Dermis blood vessel endothelial cell (primary cell): ENCODE measurements around the gene CD63. TPM values are rescaled to one million over a fixed set of nuclear protein-coding genes. Genes with fewer than 3 reads are reported as not detected.
"Not testable (repeated sequence)": the region's sequence is repeated elsewhere in the genome, so short reads cannot be mapped to it uniquely, and the experiment has no call there.

ENCODE experiments used
- DNase-seq: peaks from one replicate; pipeline ENCODE4 v3.0.0; 2010
- total RNA-seq: library from RNA; depleted of rRNA; stranded (reverse); fragments of >200 nt; gene quantifications from 2 replicates; pipeline ENCODE4 v1.2.3, GENCODE V29; 2014

Gene CD63
- 752 and 1,427 TPM in 2 replicates for total RNA-seq

- DNase-seq = peak; percentile 94
Observed at GRCh38 chr12:55728939-55729818, at the start of gene CD63. Gene CD63 (minus strand): TSS chr12:55729009. CDS start chr12:55728341, 668 bp downstream.

GRCh38 chr12:55777856-55778255, 49.0 kb upstream of the CD63 start:
- no peak for DNase-seq

- no peak for DNase-seq
Observed at GRCh38 chr12:55771736-55772135, 42.9 kb upstream of the CD63 start.

DNA sequence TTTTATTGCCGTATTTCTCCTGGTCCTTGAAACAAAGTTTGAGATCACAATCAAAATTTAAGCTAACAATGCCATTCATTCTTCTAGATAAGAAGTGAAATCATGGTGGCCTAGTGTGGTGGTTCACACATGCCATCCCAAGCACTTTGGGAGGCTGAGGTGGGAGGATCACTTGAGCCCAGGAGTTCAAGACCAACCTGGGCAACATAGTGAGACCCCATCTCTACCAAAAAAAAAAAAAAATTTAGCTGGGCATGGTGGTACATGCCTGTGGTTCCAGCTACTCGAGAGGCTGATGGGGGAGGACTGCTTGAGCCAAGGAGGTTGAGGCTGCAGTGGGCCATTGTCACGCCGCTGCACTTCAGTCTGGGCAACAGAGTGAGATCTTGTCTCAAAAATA, 38.3 kb upstream of the CD63 start:
- no peak for DNase-seq

GRCh38 chr12:55765736-55766290, 37.0 kb upstream of the CD63 start:
- DNase-seq = no peak

DNA sequence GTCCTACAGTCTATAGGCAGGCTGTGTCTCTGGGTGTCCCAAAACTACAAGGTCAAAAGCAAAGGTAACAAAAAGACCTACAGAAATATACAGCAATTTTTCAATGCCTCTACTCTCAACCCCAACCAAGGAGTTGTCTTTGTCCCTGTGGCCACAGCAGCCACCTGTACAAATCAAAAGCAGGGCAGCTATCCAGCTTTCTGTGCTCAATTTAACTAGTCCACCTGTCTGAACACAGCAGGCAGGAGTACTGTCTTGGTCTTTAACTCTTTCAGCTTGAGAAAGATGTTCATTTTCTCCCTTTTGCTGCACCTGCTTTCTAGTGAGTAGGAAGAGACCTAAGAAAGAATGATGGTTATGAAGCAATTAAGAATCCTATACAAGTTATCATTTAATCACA, 33.8 kb upstream of the CD63 start:
- no peak for DNase-seq

GRCh38 chr12:55760663-55761062, 31.9 kb upstream of the CD63 start:
- no peak for DNase-seq

DNA sequence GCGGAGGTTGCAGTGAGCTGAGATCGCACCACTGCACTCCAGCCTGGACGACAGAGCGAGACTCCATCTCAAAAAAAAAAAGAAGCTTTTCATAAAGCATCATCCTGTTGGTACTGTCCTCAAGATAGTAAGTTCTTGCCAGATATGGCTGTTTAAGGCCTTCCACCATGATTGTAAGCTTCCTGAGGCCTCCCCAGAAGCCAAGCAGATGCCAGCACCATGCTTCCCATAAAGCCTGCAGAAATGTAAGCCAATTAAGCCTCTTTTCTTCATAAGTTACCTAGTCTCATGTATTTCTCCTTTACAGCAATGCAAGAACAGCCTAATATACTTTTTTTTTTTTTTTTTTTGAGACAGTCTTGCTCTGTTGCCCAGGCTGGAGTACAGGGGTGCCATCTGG, 29.8 kb upstream of the CD63 start:
- DNase-seq = not testable (repeated sequence)

- DNase-seq = no peak
Observed at GRCh38 chr12:55757701-55758100, 28.9 kb upstream of the CD63 start.

DNA sequence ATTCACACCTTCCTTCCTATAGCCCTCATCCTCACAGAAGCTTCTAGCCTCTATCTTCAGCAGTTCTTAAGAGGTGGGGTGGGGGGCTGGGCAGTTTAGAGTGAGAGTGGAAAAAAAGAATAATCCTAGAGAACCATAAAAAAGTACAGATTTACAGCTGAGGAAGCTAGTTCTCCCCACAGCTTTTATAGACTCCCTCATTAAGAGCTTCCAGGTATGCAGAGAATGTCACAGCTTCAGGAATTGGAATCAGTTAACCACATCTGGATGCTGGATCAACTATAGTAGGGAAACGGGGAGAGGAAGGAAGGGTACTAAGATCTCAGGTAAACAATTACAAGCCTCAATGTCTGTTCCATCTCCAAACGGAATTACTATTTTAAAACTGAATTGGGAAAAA, 26.4 kb upstream of the CD63 start:
- DNase-seq = no peak

DNA sequence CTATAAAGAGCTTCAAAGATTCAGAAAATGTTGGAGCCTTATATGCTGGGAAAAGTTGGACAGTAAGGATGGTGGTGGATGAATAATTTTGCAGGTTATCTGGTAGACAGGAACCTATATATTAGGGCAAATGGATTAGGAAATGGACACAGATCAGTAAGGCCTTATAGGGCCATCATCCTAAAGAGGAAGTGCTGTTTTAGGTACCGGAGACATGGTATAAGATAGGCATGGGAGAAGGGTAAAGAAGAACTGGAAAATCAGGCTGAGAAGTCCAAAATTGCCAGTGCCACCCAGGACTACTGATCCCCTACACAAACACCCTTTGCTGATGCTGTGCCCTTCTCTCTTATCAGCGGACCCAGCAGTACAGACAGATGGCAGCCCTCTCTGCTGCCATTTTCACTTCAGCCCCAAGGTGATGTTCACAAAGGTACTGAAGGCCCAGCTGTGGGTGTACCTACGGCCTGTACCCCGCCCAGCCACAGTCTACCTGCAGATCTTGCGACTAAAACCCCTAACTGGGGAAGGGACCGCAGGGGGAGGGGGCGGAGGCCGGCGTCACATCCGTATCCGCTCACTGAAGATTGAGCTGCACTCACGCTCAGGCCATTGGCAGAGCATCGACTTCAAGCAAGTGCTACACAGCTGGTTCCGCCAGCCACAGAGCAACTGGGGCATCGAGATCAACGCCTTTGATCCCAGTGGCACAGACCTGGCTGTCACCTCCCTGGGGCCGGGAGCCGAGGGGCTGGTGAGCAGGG, 19.6 kb upstream of the CD63 start:
- no peak for DNase-seq

DNA sequence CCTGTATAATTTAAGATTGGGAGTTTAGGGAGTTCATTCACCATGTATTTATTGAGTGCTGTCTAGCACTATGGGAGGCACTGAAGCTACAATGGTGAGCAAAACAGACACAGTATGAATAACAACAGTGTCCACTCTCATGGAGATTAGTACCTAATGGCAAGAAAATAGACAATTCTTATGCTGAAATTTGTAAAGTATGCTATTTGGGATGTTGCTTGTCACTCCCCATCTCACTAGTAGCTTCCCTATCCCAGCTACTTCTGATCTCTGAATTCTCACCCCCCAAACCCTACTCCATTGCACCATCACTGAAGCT, 18.1 kb upstream of the CD63 start:
- no peak for DNase-seq

DNA sequence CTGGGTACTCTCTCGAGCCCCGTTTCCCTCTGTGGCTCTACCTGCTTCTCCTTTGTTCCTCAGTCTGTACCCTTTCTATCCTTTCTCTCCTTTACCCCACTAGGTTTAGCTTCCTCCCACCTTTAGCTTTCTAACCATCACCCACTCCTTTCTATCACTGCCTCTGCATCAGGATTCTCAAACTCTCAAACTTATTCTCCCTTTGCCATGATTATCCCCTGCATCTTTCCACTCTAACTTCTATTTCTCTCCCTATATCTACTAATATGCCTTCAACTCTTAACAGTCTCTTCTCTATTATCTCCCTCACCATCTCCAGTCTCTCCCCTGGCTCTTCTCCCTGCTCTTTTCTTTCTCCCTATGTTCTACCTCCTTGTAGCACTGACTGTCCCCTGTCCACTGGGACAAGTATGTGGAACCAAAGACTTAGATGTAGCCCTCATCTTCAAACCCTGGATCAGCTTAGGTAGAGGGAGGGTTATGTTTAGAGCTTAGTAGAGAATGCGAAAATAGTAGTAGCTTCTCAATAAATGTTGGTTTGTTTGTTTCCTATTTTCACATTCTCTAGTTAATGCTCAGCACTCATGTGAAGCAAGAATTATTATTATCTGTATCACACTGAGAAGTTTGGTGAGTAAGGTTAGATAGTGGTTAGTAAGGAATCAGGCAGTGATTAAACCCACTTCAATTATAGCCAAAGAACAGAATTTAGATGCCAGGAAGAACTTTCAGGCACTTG, 17.5 kb upstream of the CD63 start:
- no peak for DNase-seq

GRCh38 chr12:55745361-55746173, 16.8 kb upstream of the CD63 start:
- DNase-seq = no peak

DNA sequence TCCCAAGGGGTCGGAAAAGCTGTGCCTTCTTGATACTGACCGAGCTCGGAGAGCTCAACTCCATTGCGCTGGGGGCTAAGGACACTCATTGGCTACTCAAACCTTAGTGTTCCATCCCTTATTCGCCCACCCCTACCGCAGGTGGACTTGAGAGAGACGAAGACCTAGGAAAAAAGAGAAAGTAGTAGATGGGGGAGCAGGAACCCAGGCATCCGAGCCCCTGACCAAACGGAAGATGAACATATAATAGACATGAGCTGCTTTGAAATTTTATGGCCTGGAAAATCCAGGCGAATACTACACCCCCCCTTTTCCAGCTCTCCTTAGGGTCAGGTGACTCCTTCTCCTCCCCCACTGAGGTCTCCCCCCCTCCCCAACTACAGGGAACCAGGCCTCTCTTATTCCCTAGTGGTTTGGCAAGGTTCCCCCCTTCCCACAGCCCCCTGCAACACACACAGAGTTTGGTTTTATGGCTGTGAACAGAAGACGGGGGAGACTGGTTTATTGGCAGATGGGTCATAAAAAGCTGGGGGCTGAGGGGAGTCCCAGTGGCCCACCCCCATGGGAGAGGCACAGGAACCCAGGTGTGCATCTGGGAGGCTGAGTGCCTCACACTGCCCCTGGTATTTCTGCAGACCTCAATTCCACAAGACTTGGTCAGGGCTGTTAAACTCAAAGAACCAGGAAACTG, 15.7 kb upstream of the CD63 start:
- DNase-seq = no peak

- peak; percentile 74 for DNase-seq
Observed at GRCh38 chr12:55743406-55744339, 14.9 kb upstream of the CD63 start.

DNA sequence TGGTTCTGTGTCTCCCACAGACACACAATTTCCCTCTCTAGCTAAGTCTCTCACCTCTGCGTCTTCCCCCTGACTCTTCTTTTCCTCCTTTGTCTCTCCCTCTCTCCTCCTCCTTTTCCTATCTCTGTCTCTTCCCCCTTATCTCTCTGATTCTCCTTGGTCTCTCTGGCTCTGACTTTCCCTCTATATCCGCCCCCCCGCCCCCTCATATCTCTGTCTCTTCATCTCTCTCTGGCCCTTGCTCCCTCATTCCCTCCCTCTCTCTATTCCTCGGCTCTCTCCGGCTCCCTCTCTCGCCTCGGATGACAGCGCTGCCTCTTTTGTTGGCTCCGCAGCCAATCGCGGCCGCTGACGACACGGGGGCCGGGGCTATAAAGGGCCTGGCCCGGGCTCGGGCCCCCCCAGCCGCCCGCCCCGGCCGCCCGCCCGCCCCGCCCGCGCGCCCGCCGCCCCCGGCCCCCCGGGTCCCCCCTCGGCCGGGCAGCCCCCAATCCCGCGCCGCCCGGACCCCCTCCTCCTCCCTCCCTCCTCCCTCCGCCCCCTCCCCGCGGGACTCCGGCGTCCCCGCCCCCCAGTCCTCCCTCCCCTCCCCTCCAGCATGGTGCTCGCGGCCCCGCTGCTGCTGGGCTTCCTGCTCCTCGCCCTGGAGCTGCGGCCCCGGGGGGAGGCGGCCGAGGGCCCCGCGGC, 14.1 kb upstream of the CD63 start, which contains the start of gene GDF11:
GDF11 (plus strand) TSS at position 404 of the 687 bp plus-strand sequence; CDS start at position 599, 195 bp downstream.
- peak; percentile 75 for DNase-seq

GRCh38 chr12:55741931-55742680, 13.3 kb upstream of the CD63 start:
- DNase-seq = no peak

DNA sequence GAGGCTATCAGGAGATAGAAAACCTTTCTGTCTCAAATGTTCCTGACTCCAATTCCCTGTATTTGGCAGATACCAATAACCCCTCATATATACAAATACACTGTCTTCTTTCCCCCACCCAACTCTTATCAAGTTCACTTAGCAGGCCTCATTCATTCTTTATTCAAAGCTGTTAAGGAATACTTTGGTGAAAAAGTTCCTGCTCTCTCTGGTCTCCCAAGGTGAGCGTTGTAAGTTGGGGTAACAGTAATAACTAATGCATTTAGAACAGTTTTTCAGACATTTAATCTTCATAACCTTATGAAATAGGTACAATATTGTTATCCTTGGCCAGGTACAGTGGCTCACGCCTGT, 10.2 kb upstream of the CD63 start:
- DNase-seq = no peak
